Esophagus muscularis mucosa (tissue), 2 donors: ENCODE results near the gene STAT4.

Experiments used
- POLR2A ChIP-seq: fragments of 450-650 bp; IDR thresholded peaks from one replicate; pipeline ENCODE4 v1.6.1; 2017; ENCODE audit warnings: antibody characterized with exemption, moderate library complexity, mild to moderate bottlenecking, low read depth
- POLR2AphosphoS5 ChIP-seq, 2 donors: sonication (generic); formaldehyde crosslinking; IDR thresholded peaks; one replicate each; pipeline ENCODE4 v1.6.1; 2017; ENCODE audit warnings: antibody characterized with exemption in 2 of 2

- TF ChIP-seq POLR2A (no peak), POLR2AphosphoS5 (IDR thresholded peaks at IDR 0.05) (no peak)
These were observed 33.7 kb upstream of the STAT4 start for GRCh38 chr2:191184457-191184856.
